ENCODE data around the gene MSANTD3.
"Not testable (repeated sequence)": the region's sequence is repeated elsewhere in the genome, so short reads cannot be mapped to it uniquely, and the experiment has no call there.

The MSANTD3 gene, protein sequence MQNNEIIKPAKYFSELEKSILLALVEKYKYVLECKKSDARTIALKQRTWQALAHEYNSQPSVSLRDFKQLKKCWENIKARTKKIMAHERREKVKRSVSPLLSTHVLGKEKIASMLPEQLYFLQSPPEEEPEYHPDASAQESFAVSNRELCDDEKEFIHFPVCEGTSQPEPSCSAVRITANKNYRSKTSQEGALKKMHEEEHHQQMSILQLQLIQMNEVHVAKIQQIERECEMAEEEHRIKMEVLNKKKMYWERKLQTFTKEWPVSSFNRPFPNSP

DNA sequence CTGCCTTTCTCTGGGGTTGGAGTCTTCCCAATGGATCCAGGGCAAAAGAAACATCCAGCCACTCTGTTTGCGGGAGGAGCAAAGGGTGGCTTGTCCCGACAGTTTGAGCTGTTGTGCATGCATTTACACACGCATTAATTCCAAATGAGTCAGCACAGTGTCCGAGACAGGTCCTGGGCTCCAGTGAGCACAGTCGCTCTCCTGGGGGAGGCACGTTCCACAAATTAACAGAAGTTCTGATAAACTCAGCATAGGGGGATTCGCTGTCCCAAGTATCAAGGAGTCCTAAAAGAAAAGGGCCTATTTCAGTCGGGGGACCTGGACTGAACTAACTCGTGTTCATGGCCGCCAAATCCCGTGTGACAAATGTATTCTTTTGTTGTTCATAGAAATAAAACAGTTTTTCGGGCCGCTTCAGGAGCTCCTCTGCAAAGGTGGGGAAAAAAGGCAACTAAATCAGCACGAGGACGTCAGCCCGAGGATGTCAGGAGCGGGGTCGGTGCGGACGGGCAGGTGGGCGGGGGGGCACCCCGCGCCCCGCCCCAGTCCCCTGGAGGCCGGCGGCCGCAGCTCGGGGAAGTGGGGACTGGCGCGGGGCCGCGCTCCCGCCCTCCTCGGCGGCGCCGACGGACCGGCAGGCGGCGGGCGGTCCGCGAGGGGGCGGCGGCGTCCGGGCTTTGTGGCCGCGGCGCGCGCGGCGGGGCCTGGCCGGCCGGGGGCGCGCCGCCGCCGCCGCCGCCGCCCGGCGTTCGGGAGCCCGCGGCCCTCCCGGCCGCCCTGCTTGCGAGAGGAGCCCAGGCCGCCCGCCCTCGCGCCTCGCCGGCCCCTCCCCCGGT is at the start of gene MSANTD3:
Gene MSANTD3 (plus strand): TSS at position 614 of the 836 bp plus-strand sequence. CDS start 14,796 bp downstream, outside the sequence.
- peaks cover 21% of the 10 kb centered on the region for H3K27me3 Mint-ChIP-seq (ENCODE audit: low read depth)
- peak within 1 kb of the TSS; percentile 92 for H3K4me3 Mint-ChIP-seq
- peak within 1 kb of the TSS; percentile 88 for H3K27ac Mint-ChIP-seq
- H3K9me3 Mint-ChIP-seq: no peaks in the 10 kb centered on the region
- H3K4me1 Mint-ChIP-seq (ENCODE audit: low read depth): peaks cover 18% of the 10 kb centered on the region
- H3K36me3 Mint-ChIP-seq (ENCODE audit: low read depth): peaks cover 4% of the 10 kb centered on the region

DNA sequence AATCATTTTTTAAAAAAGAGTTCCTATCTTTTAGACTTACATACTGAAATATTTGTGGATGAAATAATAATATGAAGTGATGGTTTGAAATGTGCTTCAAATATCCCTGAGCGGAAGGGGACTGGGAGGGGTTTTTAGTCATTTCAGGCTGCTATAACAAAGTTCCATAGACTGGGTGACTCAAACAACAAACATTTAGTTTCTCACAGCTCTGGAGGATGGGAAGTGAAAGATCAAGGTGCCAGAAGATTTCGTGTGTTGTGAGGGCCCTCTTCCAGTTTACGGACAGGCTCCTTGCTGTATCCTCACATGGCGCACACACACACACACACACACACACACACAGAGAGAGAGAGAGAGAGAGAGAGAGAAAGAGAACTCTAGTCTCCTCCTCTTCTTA is 47.1 kb upstream of the MSANTD3 start:
- Mint-ChIP-seq H3K27me3 (ENCODE audit: low read depth) (peaks cover 3% of the 10 kb centered on the region), H3K9me3 (no peaks in the 10 kb centered on the region), H3K4me1 (ENCODE audit: low read depth) (no peaks in the 10 kb centered on the region), H3K36me3 (ENCODE audit: low read depth) (no peaks in the 10 kb centered on the region), H3K4me3 (no peak overlapping the region), H3K27ac (no peak overlapping the region)

DNA sequence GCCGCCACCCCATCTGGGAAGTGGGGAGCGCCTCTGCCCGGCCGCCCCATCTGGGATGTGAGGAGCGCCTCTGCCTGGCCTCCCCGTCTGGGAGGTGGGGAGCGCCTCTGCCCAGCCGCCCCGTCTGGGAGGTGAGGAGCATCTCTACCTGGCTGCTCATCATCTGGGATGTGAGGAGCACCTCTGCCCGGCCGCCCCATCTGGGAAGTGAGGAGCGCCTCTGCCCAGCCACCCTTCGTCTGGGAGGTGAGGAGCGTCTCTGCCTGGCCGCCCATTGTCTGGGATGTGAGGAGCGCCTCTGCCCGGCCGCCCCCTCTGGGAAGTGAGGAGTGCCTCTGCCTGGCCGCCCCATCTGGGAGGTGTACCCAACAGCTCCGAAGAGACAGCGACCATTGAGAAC is 34.0 kb upstream of the MSANTD3 start:
- H3K4me1 Mint-ChIP-seq (ENCODE audit: low read depth); H3K36me3 Mint-ChIP-seq (ENCODE audit: low read depth); H3K27ac Mint-ChIP-seq; H3K9me3 Mint-ChIP-seq; H3K27me3 Mint-ChIP-seq (ENCODE audit: low read depth); H3K4me3 Mint-ChIP-seq: not testable (repeated sequence)

DNA sequence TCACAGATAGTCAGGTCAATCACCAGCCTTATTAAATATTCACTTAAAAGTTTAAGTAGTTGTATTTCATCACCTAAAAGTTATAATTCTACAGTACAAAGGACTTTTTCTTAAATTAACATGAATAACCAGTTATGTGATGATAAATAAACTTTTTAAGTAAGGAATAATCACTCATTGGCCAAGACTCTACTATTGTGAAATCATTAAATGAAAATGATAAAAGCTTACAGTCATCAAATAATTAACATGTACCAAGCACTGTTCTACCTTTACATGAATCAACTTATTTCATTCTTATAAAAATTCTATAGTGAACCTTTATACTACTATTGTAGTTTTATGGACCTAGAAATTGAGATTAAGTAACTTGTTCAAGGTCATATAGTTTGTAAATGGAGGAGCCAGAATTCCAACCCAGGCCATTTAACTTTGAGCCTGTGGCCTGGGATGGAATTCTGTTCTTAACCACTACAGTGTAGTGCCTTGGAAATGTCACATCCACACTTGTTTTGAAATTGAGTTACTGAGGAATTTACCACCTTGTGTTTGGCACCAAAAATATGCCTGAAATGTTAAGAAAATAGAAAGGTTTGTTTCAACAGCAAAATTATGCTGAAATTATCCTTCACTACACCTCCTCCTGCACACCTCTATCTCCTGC is 32.8 kb upstream of the MSANTD3 start:
- Mint-ChIP-seq H3K27me3 (ENCODE audit: low read depth) (no peaks in the 10 kb centered on the region), H3K36me3 (ENCODE audit: low read depth) (no peaks in the 10 kb centered on the region), H3K4me3 (no peak overlapping the region), H3K9me3 (no peaks in the 10 kb centered on the region), H3K4me1 (ENCODE audit: low read depth) (no peaks in the 10 kb centered on the region), H3K27ac (no peak overlapping the region)

DNA sequence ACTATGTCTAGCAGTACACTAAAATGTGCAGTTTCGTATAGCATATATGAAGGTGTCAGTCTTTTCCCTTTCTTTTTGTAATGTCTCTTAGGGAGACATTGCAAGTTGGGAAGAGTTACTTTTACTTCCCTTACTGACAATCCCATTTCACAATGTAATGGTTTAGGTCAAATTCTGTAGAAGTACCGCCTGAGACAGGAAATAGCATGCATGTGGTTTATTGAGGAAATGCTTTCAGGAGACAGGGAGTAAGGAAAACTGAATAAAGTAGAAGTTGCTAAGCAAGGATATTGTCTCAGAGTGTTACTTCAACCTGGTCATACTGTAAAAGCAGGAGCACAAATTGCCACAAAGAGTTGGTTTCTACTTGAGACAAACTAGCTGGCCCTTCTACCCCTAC is 32.1 kb upstream of the MSANTD3 start:
- Mint-ChIP-seq H3K36me3 (ENCODE audit: low read depth) (no peaks in the 10 kb centered on the region), H3K27me3 (ENCODE audit: low read depth) (no peaks in the 10 kb centered on the region), H3K4me3 (no peak overlapping the region), H3K27ac (no peak overlapping the region), H3K9me3 (no peaks in the 10 kb centered on the region), H3K4me1 (ENCODE audit: low read depth) (no peaks in the 10 kb centered on the region)

DNA sequence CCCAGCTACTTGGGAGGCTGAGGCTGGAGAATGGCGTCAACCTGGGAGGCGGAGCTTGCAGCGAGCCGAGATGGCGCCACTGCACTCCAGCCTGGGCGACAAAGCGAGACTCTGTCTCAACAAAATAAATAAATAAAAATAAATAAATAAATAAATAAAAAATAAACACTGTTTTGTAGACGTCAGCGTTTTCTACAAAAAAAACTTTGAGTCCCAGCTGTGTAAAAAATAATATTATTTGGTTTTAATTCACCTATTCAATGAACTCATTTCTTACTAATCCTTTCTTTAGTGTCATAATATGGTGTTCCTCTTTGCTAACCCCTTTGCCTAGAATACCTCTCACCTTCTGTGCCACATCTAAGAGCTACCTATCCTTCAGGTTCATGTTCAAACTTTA is 30.2 kb upstream of the MSANTD3 start:
- no peaks in the 10 kb centered on the region for H3K36me3 Mint-ChIP-seq (ENCODE audit: low read depth)
- H3K27me3 Mint-ChIP-seq (ENCODE audit: low read depth): peaks cover 8% of the 10 kb centered on the region
- no peak overlapping the region for H3K4me3 Mint-ChIP-seq
- H3K9me3 Mint-ChIP-seq: no peaks in the 10 kb centered on the region
- H3K27ac Mint-ChIP-seq: no peak overlapping the region
- no peaks in the 10 kb centered on the region for H3K4me1 Mint-ChIP-seq (ENCODE audit: low read depth)

DNA sequence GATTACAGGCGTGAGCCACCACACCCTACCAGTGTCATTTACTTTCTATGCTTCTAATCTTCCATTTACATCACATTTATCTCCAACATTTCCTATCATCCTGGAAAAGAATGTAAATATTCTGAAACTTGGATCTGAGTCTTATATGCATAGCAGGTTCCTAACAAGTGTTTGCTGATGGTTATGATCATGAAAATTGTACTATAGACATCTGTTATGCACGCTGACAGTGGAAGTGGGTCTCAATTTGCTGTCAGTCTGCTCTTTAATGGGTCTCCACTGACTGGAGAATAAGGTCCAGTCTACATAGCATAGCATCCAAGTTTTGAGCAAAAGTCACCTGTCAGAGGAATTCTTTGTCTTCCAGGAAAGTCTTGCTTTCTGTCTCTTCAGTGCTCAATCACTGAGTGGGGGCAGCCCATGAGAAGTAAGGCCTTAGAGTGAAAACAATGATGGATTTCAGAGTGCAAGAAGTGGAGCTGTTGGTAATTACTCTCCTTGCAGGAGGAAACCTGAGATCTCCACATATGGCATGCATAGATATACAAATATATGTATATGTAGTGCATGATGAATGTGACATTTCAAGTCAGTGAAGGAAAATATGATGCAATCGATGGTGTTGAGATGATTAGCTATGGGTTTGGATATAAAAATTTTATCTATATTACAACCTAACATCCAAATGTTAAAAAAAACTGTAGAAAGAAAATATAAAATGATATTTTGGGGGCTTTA is 29.2 kb upstream of the MSANTD3 start:
- H3K4me3 Mint-ChIP-seq: no peak overlapping the region
- no peaks in the 10 kb centered on the region for H3K4me1 Mint-ChIP-seq (ENCODE audit: low read depth)
- no peaks in the 10 kb centered on the region for H3K36me3 Mint-ChIP-seq (ENCODE audit: low read depth)
- no peak overlapping the region for H3K27ac Mint-ChIP-seq
- H3K9me3 Mint-ChIP-seq: no peaks in the 10 kb centered on the region
- peaks cover 10% of the 10 kb centered on the region for H3K27me3 Mint-ChIP-seq (ENCODE audit: low read depth)

DNA sequence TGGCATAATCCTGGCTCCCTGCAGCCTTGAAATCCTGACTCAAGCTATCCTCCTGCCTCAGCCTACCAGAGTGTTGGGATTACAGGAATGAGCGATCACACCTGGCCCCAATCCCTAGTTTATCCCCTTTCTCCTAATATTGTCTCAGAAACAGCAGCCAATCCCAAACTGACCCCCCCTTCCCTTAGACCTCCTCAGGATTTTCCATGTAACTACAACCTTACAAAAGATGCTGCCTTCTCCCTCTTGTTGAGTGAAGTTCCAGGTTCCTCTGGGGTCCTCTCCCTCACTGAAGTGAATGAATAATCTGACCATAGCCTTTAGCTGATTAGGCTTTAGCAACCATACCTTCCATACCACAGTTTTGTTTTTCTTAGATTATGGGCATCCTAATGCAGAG is 25.9 kb upstream of the MSANTD3 start:
- Mint-ChIP-seq H3K27ac (no peak overlapping the region), H3K4me1 (ENCODE audit: low read depth) (no peaks in the 10 kb centered on the region), H3K9me3 (no peaks in the 10 kb centered on the region), H3K36me3 (ENCODE audit: low read depth) (no peaks in the 10 kb centered on the region), H3K27me3 (ENCODE audit: low read depth) (peaks cover 13% of the 10 kb centered on the region), H3K4me3 (no peak overlapping the region)

DNA sequence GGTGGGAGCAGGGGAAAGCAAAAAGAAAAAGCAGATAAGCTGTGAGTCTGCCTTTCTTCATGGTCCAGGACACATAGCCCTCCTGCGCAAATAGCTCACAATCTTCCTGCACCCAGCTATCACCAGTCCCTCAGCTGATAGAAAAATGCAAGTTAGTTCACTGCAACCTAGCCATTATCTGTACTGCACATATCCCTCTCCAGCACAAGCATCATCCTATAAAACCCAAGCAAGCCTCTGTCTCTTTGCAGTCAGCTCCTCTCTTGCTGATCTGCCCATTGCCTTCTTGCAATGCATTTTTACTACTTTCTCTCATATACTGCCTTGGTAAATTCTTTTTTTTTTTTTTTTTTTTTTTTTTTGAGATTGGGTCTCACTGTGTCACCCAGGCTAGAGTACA is 20.0 kb upstream of the MSANTD3 start:
- no peaks in the 10 kb centered on the region for H3K36me3 Mint-ChIP-seq (ENCODE audit: low read depth)
- no peaks in the 10 kb centered on the region for H3K9me3 Mint-ChIP-seq
- H3K4me1 Mint-ChIP-seq (ENCODE audit: low read depth): peaks cover 11% of the 10 kb centered on the region
- no peak overlapping the region for H3K4me3 Mint-ChIP-seq
- peaks cover 21% of the 10 kb centered on the region for H3K27me3 Mint-ChIP-seq (ENCODE audit: low read depth)
- H3K27ac Mint-ChIP-seq: no peak overlapping the region

DNA sequence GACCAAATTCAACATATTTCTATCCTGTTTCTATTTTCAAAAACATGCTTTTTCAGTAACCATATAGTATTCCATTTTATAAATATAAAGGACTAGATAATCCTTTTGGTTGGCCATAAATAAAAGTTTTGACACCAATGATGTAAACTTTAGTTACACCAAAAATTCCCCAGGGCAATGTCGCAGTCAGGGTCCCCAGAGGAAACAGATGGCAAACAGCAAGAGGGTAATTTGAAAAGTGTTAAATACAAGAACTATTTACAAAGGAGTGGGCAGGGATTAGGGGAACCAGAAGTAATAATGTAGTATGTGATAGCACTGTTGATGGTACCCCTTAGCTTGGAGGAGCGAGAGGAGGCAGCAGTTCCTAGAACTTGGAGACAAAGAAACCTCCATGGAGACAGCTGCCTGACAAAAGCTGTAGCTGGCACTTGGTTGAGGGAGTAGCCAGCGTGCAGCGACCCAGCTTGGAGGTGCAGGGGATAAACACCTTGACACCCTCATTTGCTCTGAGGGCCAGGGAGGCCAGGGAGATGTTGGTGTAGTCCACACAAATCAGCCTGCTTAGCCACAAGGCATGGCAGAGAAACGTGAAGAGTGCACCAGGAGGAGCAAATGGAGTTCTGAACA is 18.3 kb upstream of the MSANTD3 start:
- peaks cover 15% of the 10 kb centered on the region for H3K4me1 Mint-ChIP-seq (ENCODE audit: low read depth)
- H3K27ac Mint-ChIP-seq: no peak overlapping the region
- H3K36me3 Mint-ChIP-seq (ENCODE audit: low read depth): no peaks in the 10 kb centered on the region
- peaks cover 3% of the 10 kb centered on the region for H3K9me3 Mint-ChIP-seq
- peaks cover 16% of the 10 kb centered on the region for H3K27me3 Mint-ChIP-seq (ENCODE audit: low read depth)
- no peak overlapping the region for H3K4me3 Mint-ChIP-seq

DNA sequence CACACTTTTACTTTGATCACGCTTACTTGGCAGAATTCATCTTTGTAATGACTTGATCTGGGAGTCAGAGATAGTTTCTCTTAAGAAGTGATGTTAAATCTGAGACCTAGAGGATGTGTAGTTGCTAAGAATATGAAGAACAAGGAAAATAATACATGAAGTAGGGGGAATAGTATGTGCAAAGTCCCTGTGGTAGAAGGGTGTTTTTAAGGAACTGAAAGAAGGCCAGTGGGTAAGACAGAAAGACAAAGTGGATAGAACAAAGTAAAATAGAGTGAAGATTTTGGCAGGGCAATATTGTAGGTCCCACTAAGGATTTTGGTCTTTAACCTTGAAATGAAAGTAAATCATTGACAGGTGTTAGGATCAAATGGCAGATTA is 17.8 kb upstream of the MSANTD3 start:
- Mint-ChIP-seq H3K27me3 (ENCODE audit: low read depth) (peaks cover 16% of the 10 kb centered on the region), H3K4me1 (ENCODE audit: low read depth) (peaks cover 15% of the 10 kb centered on the region), H3K27ac (no peak overlapping the region), H3K36me3 (ENCODE audit: low read depth) (no peaks in the 10 kb centered on the region), H3K4me3 (no peak overlapping the region), H3K9me3 (peaks cover 3% of the 10 kb centered on the region)

DNA sequence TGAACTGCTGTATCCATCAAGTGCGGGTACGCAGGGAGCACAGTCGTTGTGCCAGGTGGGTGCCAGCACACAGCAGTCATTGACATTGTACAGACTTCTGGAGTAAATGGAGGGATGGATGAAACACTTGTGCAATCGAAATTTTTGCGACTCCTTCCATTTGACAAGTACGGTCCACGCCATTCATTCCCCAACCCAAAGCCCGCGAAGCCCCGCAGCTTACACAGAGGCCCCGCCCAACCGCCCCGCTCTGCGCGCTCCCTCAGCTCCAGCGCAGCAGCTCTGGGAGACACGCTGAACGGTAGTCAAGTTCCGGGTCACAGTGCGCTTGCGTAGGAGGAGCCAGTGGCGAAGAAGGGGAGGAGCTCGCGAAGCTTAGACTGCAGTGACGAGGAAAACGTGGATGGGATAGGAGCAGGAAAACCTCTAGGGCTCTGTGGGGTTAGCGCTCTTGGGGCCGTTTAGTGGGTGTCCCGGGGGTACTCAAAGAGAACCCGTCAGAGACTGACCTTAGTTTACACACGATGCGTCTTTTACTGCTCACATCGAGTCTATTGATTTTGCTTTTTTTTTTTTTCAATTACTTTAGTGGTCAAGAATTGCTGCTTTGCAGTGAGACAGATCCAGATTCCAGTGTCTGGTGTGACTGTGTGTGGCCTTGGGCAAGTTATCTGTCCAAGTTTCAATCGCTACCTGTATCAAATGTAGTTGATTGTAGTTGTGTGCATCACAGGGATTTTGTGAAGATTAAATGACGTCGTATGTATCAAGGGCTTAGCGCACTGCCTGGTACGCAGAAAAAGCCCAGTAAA is 15.3 kb upstream of the MSANTD3 start:
- Mint-ChIP-seq H3K4me3 (peak overlapping the region; percentile 78), H3K27me3 (ENCODE audit: low read depth) (peaks cover 17% of the 10 kb centered on the region), H3K27ac (peak overlapping the region; percentile 5), H3K9me3 (peaks cover 3% of the 10 kb centered on the region), H3K36me3 (ENCODE audit: low read depth) (no peaks in the 10 kb centered on the region), H3K4me1 (ENCODE audit: low read depth) (peaks cover 15% of the 10 kb centered on the region)

DNA sequence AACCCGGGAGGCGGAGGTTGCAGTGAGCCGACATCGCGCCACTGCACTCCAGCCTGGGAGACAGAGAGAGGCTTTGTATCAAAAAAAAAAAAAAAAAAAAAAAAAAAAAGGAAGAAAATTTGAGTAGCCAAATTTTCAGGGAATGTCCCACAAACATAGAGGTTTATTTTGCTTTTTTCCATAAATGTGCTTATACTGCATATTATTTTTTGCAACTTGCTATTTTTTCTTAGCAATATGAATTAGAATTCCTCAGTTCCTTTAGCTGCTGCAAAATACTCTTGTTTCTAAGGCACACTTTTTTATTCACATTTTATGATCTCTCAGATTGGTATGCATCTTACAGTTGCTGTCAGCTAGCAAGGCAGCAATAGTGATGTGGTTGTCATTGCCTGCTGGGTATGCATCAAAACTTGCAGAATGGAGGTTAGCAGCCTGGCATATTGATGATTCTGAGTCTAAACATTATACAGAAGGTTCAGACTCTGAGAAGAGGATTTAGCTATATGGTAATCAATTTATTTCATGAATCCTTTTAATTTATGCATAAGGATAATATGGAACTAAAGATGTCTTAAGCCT is 13.0 kb upstream of the MSANTD3 start:
- Mint-ChIP-seq H3K9me3 (peaks cover 3% of the 10 kb centered on the region), H3K27me3 (ENCODE audit: low read depth) (peaks cover 23% of the 10 kb centered on the region), H3K36me3 (ENCODE audit: low read depth) (no peaks in the 10 kb centered on the region), H3K4me1 (ENCODE audit: low read depth) (peaks cover 15% of the 10 kb centered on the region), H3K4me3 (no peak overlapping the region), H3K27ac (no peak overlapping the region)
